Spleen (tissue), 11 donors: ENCODE results near the gene GABBR2. TPM values are rescaled to one million over a fixed set of nuclear protein-coding genes. Genes with fewer than 3 reads are reported as not detected.

Source experiments
- DNase-seq: peaks from one replicate; pipeline ENCODE4 v3.0.0-alpha.2; 2020
- H3K27ac ChIP-seq, 8 donors: fragments of 200-600 bp; sonication (generic) in 7 of 8; 1 replicate in 4 of 8; 2 replicates in 4 of 8; pipeline versions ENCODE4 v1.5.0 to v1.8.0; 2016 to 2021; ENCODE audit warnings: inconsistent platforms in 4 of 8, mild to moderate bottlenecking in 4 of 8, moderate library complexity in 1 of 8
- H3K27me3 ChIP-seq, 7 donors: fragments of 200-600 bp; sonication (generic) in 6 of 7; replicated peaks in 1 of 7; 1 replicate in 4 of 7; 2 replicates in 3 of 7; pipeline versions ENCODE4 v1.5.0 to v1.8.0; 2016 to 2021; ENCODE audit warnings: inconsistent platforms in 3 of 7, mild to moderate bottlenecking in 1 of 7
- H3K36me3 ChIP-seq, 6 donors: fragments of 200-600 bp; sonication (generic) in 5 of 6; 1 replicate in 4 of 6; 2 replicates in 2 of 6; pipeline versions ENCODE4 v1.5.0 to v1.8.0; 2016 to 2021; ENCODE audit warnings: inconsistent platforms in 2 of 6
- H3K4me1 ChIP-seq, 6 donors: fragments of 200-600 bp; sonication (generic) in 5 of 6; 1 replicate in 3 of 6; 2 replicates in 3 of 6; pipeline versions ENCODE4 v1.5.0 to v1.8.0; 2016 to 2021; ENCODE audit warnings: inconsistent platforms in 3 of 6
- H3K4me3 ChIP-seq, 8 donors: fragments of 200-600 bp; sonication (generic) in 7 of 8; 1 replicate in 4 of 8; 2 replicates in 4 of 8; pipeline versions ENCODE4 v1.5.0 to v1.8.0; 2016 to 2021; ENCODE audit warnings: inconsistent platforms in 4 of 8, mild to moderate bottlenecking in 4 of 8, moderate library complexity in 2 of 8
- H3K9me3 ChIP-seq, 8 donors: fragments of 200-600 bp; sonication (generic) in 7 of 8; 1 replicate in 4 of 8; 2 replicates in 4 of 8; pipeline versions ENCODE4 v1.5.0 to v1.8.0; 2016 to 2021; ENCODE audit warnings: inconsistent platforms in 4 of 8
- POLR2A ChIP-seq, 3 donors: fragments of 450-650 bp; IDR thresholded peaks; one replicate each; pipeline ENCODE4 v1.5.1; 2017; ENCODE audit warnings: antibody characterized with exemption in 3 of 3, mild to moderate bottlenecking in 1 of 3
- POLR2AphosphoS5 ChIP-seq, 3 donors: sonication (generic); formaldehyde crosslinking; IDR thresholded peaks; one replicate each; pipeline ENCODE4 v1.5.1; 2017; ENCODE audit warnings: antibody characterized with exemption in 3 of 3
- WGBS, 5 donors: extraction: QIAGEN DNeasy Blood & Tissue Kit in 3 of 5; methylation state at CpG; one replicate each; pipeline versions ENCODE4 v1.1.5 to v1.1.7; 2013 to 2018; 5-methylcytosine and 5-hydroxymethylcytosine counted together
- intact Hi-C: fragments of 100-400 bp; cut with DNase I; formaldehyde crosslinking; loops from one replicate; pipeline ENCODE4 v1.15.0; 2023; ENCODE audit warnings: low total_unique reads
- polyA plus RNA-seq, 3 donors: library from polyadenylated mRNA; stranded (reverse); fragments of 200-250 nt; gene quantifications; one replicate each; pipeline ENCODE4 v1.2.1, GENCODE V29; 2013
- total RNA-seq, 7 donors: library from RNA; depleted of rRNA in 3 of 7; stranded (reverse); fragments of >200 nt in 3 of 7; fragmentation: NEBNext Ultra II Directional in 4 of 7; extraction: Animal tissue kit (Norgen Biotek cat#: 25700) in 4 of 7; gene quantifications; one replicate each; pipeline versions ENCODE4 v1.1.0 to v1.2.1, GENCODE V29; 2016 to 2021
- TF ChIP-seq, protein P1 (sequence below), 11 experiments: fragments of 200-600 bp in 7 of 11; fragments of 450-650 bp in 4 of 11; sonication (generic) in 4 of 11; IDR thresholded peaks in 8 of 11; conservative IDR thresholded peaks in 3 of 11; 1 replicate in 7 of 11; 2 replicates in 4 of 11; pipeline versions ENCODE4 v1.4.0 to v1.8.0; 2016 to 2021; ENCODE audit warnings: antibody characterized with exemption in 11 of 11, inconsistent platforms in 4 of 11, mild to moderate bottlenecking in 1 of 11
- donor health status: healthy with polysubstance abuse.
- donor health status: DM: no; HTN: no; CAD: no; lungs with moderate emphysema.
- donor health status: DM: no; HTN: no; CAD: no.
- donor health status: Bipolar disorder and iron deficiency.
- donor health status: healthy.
- donor health status: DM: no; HTN: no; CAD: no.
- donor health status: DM: yes; HTN: yes; CAD: no.

The GABBR2 gene
- total and polyA plus RNA-seq, 10 donors = 0.03 to 0.32 (median 0.07) TPM; not detected in 7

DNA sequence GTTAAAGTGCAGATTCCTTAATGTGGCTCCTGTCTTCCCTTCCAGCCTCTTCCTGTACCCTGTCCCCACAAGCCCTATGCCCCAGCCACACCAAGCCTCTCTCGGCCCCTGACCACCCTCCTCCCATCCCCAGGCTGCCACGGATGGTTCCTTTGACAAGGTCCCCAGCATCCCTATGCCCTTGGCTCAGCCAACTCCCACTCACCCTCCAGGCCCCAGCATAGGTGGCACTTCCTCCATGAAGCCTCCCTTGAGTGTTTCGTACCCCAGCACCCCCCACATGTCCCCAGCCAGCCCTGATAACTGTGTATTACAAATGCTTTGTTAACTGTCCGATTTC, 337.8 kb downstream of the GABBR2 start:
- no peak overlapping the region for H3K4me3 ChIP-seq
- H3K4me1 ChIP-seq = peaks cover 0 to 13% (median 6%) of the 10 kb centered on the region in 6 donors
- no peaks in the 10 kb centered on the region for H3K36me3 ChIP-seq
- whole genome bisulfite sequencing, 5 donors = 73 to 97% (median 79%) methylated on average over 4 of the region's 4 CpGs
- peaks cover 0 to 11% (median 8%) of the 10 kb centered on the region in 8 donors for H3K9me3 ChIP-seq
- no peak overlapping the region for H3K27ac ChIP-seq
- intact Hi-C loops = no loop called here
- no peak for TF ChIP-seq POLR2A (IDR thresholded peaks at IDR 0.05)
- no peak for DNase-seq
- H3K27me3 ChIP-seq = peaks cover 0 to 8% (median 0%) of the 10 kb centered on the region in 7 donors

DNA sequence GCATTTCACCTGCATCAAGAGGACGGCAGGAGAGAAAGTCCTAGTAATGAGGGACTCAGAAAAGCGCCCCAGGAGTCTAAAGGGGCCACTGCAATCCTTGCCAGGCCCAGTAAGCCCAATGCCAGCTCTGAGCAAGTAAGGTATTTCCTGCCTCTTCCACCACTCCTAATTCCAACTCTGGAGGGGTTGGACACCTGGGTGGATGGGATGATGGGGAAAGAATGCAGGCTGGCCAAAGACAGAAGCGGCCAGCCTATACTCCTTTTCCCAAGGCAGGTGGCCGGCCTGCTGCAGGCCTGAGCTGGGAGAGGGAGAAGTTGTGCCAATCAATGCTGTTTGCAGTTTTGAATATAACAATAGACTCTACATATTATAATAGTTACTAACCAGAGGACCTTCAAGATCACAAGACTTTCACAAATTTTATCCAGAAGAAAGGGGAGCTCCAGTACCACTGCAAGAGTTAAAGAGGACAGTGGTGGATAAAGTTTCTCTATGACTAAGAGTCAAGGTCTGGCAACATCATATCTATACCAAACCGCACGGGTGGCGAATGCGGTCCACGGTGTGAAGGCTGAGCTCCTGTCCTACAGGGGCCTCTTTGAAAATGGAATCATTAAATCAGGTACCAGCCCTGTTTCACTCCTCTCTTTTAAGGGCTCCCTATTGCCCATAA, 338.3 kb downstream of the GABBR2 start:
- TF ChIP-seq, protein P1, sequence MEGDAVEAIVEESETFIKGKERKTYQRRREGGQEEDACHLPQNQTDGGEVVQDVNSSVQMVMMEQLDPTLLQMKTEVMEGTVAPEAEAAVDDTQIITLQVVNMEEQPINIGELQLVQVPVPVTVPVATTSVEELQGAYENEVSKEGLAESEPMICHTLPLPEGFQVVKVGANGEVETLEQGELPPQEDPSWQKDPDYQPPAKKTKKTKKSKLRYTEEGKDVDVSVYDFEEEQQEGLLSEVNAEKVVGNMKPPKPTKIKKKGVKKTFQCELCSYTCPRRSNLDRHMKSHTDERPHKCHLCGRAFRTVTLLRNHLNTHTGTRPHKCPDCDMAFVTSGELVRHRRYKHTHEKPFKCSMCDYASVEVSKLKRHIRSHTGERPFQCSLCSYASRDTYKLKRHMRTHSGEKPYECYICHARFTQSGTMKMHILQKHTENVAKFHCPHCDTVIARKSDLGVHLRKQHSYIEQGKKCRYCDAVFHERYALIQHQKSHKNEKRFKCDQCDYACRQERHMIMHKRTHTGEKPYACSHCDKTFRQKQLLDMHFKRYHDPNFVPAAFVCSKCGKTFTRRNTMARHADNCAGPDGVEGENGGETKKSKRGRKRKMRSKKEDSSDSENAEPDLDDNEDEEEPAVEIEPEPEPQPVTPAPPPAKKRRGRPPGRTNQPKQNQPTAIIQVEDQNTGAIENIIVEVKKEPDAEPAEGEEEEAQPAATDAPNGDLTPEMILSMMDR (IDR thresholded peaks at IDR 0.05 in 8 of 11, conservative IDR thresholded peaks at IDR 0.05 in 3 of 11) = no peak
- TF ChIP-seq POLR2AphosphoS5 (IDR thresholded peaks at IDR 0.05) = no peak
- TF ChIP-seq POLR2A (IDR thresholded peaks at IDR 0.05) = no peak
- no peak overlapping the region for H3K4me3 ChIP-seq
- peaks cover 0 to 16% (median 13%) of the 10 kb centered on the region in 8 donors for H3K9me3 ChIP-seq
- intact Hi-C loops = no loop called here
- H3K36me3 ChIP-seq = no peaks in the 10 kb centered on the region
- WGBS, 5 donors = 81 to 94% (median 86%) methylated on average over 9 of the region's 9 CpGs
- H3K27me3 ChIP-seq = peaks cover 0 to 8% (median 0%) of the 10 kb centered on the region in 7 donors
- no peak for DNase-seq
- H3K4me1 ChIP-seq = peaks cover 0 to 9% (median 5%) of the 10 kb centered on the region in 6 donors
- no peak overlapping the region for H3K27ac ChIP-seq

GRCh38 chr9:98369896-98370295, 338.8 kb downstream of the GABBR2 start:
- H3K4me1 ChIP-seq = peaks cover 0 to 3% (median under 1%) of the 10 kb centered on the region in 6 donors
- WGBS, 5 donors = 82 to 97% (median 93%) methylated on average over 2 of the region's 2 CpGs
- TF ChIP-seq, protein P1 (IDR thresholded peaks at IDR 0.05 in 8 of 11, conservative IDR thresholded peaks at IDR 0.05 in 3 of 11) = no peak
- H3K27me3 ChIP-seq = peaks cover 0 to 8% (median 0%) of the 10 kb centered on the region in 7 donors
- no peaks in the 10 kb centered on the region for H3K36me3 ChIP-seq
- intact Hi-C loops = no loop called here
- H3K9me3 ChIP-seq = peaks cover 0 to 22% (median 18%) of the 10 kb centered on the region in 8 donors
- H3K4me3 ChIP-seq = no peak overlapping the region
- no peak overlapping the region for H3K27ac ChIP-seq
- no peak for DNase-seq

DNA sequence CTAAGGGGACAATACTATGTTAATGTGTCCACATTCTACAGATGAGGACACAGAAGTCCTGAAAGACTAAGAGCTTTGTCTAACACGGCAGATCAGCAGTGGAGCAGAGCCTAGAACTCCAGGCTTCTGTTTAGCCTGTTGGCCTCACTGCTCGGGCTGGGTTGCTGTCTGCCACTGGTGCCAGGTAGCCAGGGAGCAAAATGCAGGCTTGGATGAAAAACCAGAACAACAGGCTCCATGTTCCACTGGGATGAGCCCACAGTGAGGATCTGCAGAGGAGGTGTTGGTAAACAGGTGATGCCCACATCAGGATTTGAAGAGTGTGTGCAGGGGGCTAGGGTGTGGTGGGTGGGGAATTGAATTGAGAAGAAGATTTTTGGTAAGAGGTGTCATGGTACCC, 339.3 kb downstream of the GABBR2 start:
- 73 to 93% (median 76%) methylated on average over 2 of the region's 2 CpGs for WGBS, 5 donors
- Histone ChIP-seq H3K27me3 (peaks cover 0 to 8% (median 0%) of the 10 kb centered on the region in 7 donors), H3K4me3 (no peak overlapping the region)

More for the DNA sequence above, 339.3 kb downstream of the GABBR2 start:
- H3K4me1 ChIP-seq = no peaks in the 10 kb centered on the region
- H3K9me3 ChIP-seq = peaks cover 0 to 25% (median 22%) of the 10 kb centered on the region in 8 donors
- no peak overlapping the region for H3K27ac ChIP-seq
- intact Hi-C loops = no loop called here
- no peak for DNase-seq
- H3K36me3 ChIP-seq = no peaks in the 10 kb centered on the region
- TF ChIP-seq, protein P1 (IDR thresholded peaks at IDR 0.05 in 8 of 11, conservative IDR thresholded peaks at IDR 0.05 in 3 of 11) = no peak
- TF ChIP-seq POLR2A (IDR thresholded peaks at IDR 0.05) (no peak), POLR2AphosphoS5 (IDR thresholded peaks at IDR 0.05) (no peak)
